HEK293 (cell line): ENCODE data around the gene SLC6A6.

ENCODE experiments used
- CTCF ChIP-seq: fragments of 450-650 bp; formaldehyde crosslinking; IDR thresholded peaks from 2 replicates; pipeline ENCODE4 v1.5.1; 2016; ENCODE audit warnings: missing biosample characterization, missing genetic modification characterization
- GFI1B ChIP-seq: fragments of 450-650 bp; formaldehyde crosslinking; IDR thresholded peaks from 2 replicates; pipeline ENCODE4 v1.5.1; 2016; ENCODE audit warnings: missing biosample characterization, missing genetic modification characterization
- PRDM10 ChIP-seq: fragments of 450-650 bp; formaldehyde crosslinking; IDR thresholded peaks from 2 replicates; pipeline ENCODE4 v1.5.1; 2016; ENCODE audit warnings: missing biosample characterization, missing genetic modification characterization
- REPIN1 ChIP-seq: fragments of 450-650 bp; formaldehyde crosslinking; IDR thresholded peaks from 2 replicates; pipeline ENCODE4 v1.5.1; 2017; ENCODE audit warnings: missing biosample characterization, missing genetic modification characterization, low read depth
- SETDB1 ChIP-seq: IDR thresholded peaks from one replicate; pipeline ENCODE4 v1.6.1; 2017; ENCODE audit warnings: mild to moderate bottlenecking, low read length, moderate library complexity, mixed read lengths; ENCODE audit not compliant: insufficient read length
- ZBTB11 ChIP-seq: fragments of 450-650 bp; formaldehyde crosslinking; conservative IDR thresholded peaks from 2 replicates; pipeline ENCODE4 v1.5.1; 2016; ENCODE audit warnings: low read depth, missing biosample characterization, missing genetic modification characterization
- ZNF184 ChIP-seq: fragments of 450-650 bp; IDR thresholded peaks from 2 replicates; pipeline ENCODE4 v1.5.1; 2018; ENCODE audit warnings: missing biosample characterization, mild to moderate bottlenecking, missing genetic modification characterization
- ZNF792 ChIP-seq: fragments of 450-650 bp; formaldehyde crosslinking; IDR thresholded peaks from 2 replicates; pipeline ENCODE4 v1.5.1; 2016; ENCODE audit warnings: missing biosample characterization, missing genetic modification characterization

- TF ChIP-seq CTCF (no peak), ZBTB11 (tag by site-specific recombination) (no peak), ZNF792 (tag by site-specific recombination) (no peak), SETDB1 (no peak), GFI1B (no peak), REPIN1 (tag by site-specific recombination) (no peak), ZNF184 (no peak), PRDM10 (tag by site-specific recombination) (no peak)
Measured at GRCh38 chr3:14477311-14477935, 75.0 kb downstream of the SLC6A6 start.
